Measurements from ENCODE around the gene CLNK. TPM values are rescaled to one million over a fixed set of nuclear protein-coding genes. Genes with fewer than 3 reads are reported as not detected.

Gene CLNK
- polyA plus RNA-seq, 2 of the 4 experiments (the other 2 are of a cell fraction), result not detected

GRCh38 chr4:10732914-10733415, 48.4 kb upstream of the CLNK start:
- FAIRE-seq, result no peak
- TF ChIP-seq E2F6 (IDR thresholded peaks at IDR 0.05; ENCODE audit: borderline replicate concordance, low read depth) (no peak), HOXA7 (CRISPR knock-in tag; IDR thresholded peaks at IDR 0.05) (no peak)

GRCh38 chr4:10732235-10732913, 47.8 kb upstream of the CLNK start:
- DNase-seq (ENCODE audit: low read depth in 1 of 2, low spot score in 1 of 2) (no peak), ATAC-seq (no peak), FAIRE-seq (no peak)
- no peaks in the 10 kb centered on the region for H3K9me3 ChIP-seq
- no peak overlapping the region for H3K4me3 ChIP-seq
- 0% methylated on average over 3 of the region's 3 CpGs for WGBS (ENCODE audit: missing lambda C conversion rate)
- ChIA-PET POLR2A (no interaction called here), CTCF (no interaction called here)
- H3K4me1 ChIP-seq, result no peaks in the 10 kb centered on the region
- H3K4me2 ChIP-seq, result no peak overlapping the region
- TF ChIP-seq PBX3 (IDR thresholded peaks at IDR 0.05) (no peak), ZNF302 (CRISPR knock-in tag; IDR thresholded peaks at IDR 0.05) (no peak), NFE2L2 (conservative IDR thresholded peaks at IDR 0.05; ENCODE audit: low read length) (no peak), ELK1 (IDR thresholded peaks at IDR 0.05; ENCODE audit: low read depth, low read length) (no peak), MAZ (IDR thresholded peaks at IDR 0.05; ENCODE audit: borderline replicate concordance, low read depth, low read length) (no peak), FOSB (CRISPR knock-in tag; IDR thresholded peaks at IDR 0.05) (no peak)
- H3K27ac ChIP-seq, result no peak overlapping the region

More at GRCh38 chr4:10732914-10733415, 48.4 kb upstream of the CLNK start:
- POLR2A ChIA-PET, result no interaction called here
- no peak overlapping the region for H3K27ac ChIP-seq
- no peaks in the 10 kb centered on the region for H3K4me1 ChIP-seq
- no peak overlapping the region for H3K4me2 ChIP-seq
- CTCF ChIA-PET, result no interaction called here
- DNase-seq (ENCODE audit: low read depth in 1 of 2, low spot score in 1 of 2) (no peak), ATAC-seq (no peak)
- WGBS (ENCODE audit: missing lambda C conversion rate), result 2% methylated on average over 5 of the region's 5 CpGs
- H3K4me3 ChIP-seq, result no peak overlapping the region
- H3K9me3 ChIP-seq, result no peaks in the 10 kb centered on the region

- Histone ChIP-seq H3K4me3 (no peak overlapping the region), H3K27ac (no peak overlapping the region), H3K4me1 (no peaks in the 10 kb centered on the region), H3K4me2 (no peak overlapping the region), H3K9me3 (no peaks in the 10 kb centered on the region)
- TF ChIP-seq MAFK (IDR thresholded peaks at IDR 0.05; ENCODE audit: partially characterized antibody) (no peak), MAZ (IDR thresholded peaks at IDR 0.05; ENCODE audit: borderline replicate concordance, low read depth, low read length) (no peak), ZC3H11A (IDR thresholded peaks at IDR 0.05) (no peak), POLR2AphosphoS2 (conservative IDR thresholded peaks at IDR 0.05; ENCODE audit: low read length) (no peak), EP300 (IDR thresholded peaks at IDR 0.05) (no peak), GATA3 (IDR thresholded peaks at IDR 0.05; ENCODE audit: borderline replicate concordance) (no peak)
- ATAC-seq, result no peak
- ChIA-PET POLR2A (no interaction called here), CTCF (no interaction called here)
- no peak for DNase-seq (ENCODE audit: low read depth in 1 of 2, low spot score in 1 of 2)
- 12% methylated on average over 3 of the region's 3 CpGs for whole genome bisulfite sequencing (ENCODE audit: missing lambda C conversion rate)
- no peak for FAIRE-seq
Measured at GRCh38 chr4:10731690-10732089, 47.1 kb upstream of the CLNK start.

GRCh38 chr4:10731162-10731561, 46.6 kb upstream of the CLNK start:
- ChIA-PET CTCF (no interaction called here), POLR2A (no interaction called here)

More at GRCh38 chr4:10731162-10731561, 46.6 kb upstream of the CLNK start:
- Histone ChIP-seq H3K4me2 (no peak overlapping the region), H3K27ac (no peak overlapping the region), H3K9me3 (no peaks in the 10 kb centered on the region), H3K4me1 (no peaks in the 10 kb centered on the region), H3K4me3 (no peak overlapping the region)
- no peak for TF ChIP-seq MAZ (IDR thresholded peaks at IDR 0.05; ENCODE audit: borderline replicate concordance, low read depth, low read length)
- TF ChIP-seq ESRRA (IDR thresholded peaks at IDR 0.05; ENCODE audit: borderline replicate concordance, low read length), result no peak
- TF ChIP-seq HOXA7 (CRISPR knock-in tag; IDR thresholded peaks at IDR 0.05), result no peak
- TF ChIP-seq MAX (IDR thresholded peaks at IDR 0.05), result no peak
- TF ChIP-seq ZFP36 (IDR thresholded peaks at IDR 0.05; ENCODE audit: borderline replicate concordance, partially characterized antibody), result no peak
- TF ChIP-seq JUNB (IDR thresholded peaks at IDR 0.05), result no peak
- TF ChIP-seq MAFK (IDR thresholded peaks at IDR 0.05; ENCODE audit: partially characterized antibody), result no peak
- TF ChIP-seq NFE2L2 (conservative IDR thresholded peaks at IDR 0.05; ENCODE audit: low read length), result no peak
- TF ChIP-seq FOSB (CRISPR knock-in tag; IDR thresholded peaks at IDR 0.05), result no peak
- TF ChIP-seq HMGXB4 (CRISPR knock-in tag; IDR thresholded peaks at IDR 0.05; ENCODE audit: borderline replicate concordance), result no peak
- TF ChIP-seq EHMT2 (IDR thresholded peaks at IDR 0.05; ENCODE audit: low read depth), result no peak
- TF ChIP-seq EP300 (IDR thresholded peaks at IDR 0.05), result no peak
- no peak for TF ChIP-seq NR3C1 (IDR thresholded peaks at IDR 0.05)
- no peak for TF ChIP-seq HEYL (CRISPR knock-in tag; IDR thresholded peaks at IDR 0.05)
- TF ChIP-seq POLR2A (IDR thresholded peaks at IDR 0.05; ENCODE audit: low read length), result no peak
- TF ChIP-seq CHD4 (IDR thresholded peaks at IDR 0.05; ENCODE audit: borderline replicate concordance), result no peak
- no peak for TF ChIP-seq CBX8 (IDR thresholded peaks at IDR 0.05)
- 11% methylated on average over 4 of the region's 4 CpGs for WGBS (ENCODE audit: missing lambda C conversion rate)
- no peak for DNase-seq (ENCODE audit: low read depth in 1 of 2, low spot score in 1 of 2)
- no peak for ATAC-seq
- FAIRE-seq, result no peak
